ENCODE measurements around the gene DDOST.

Gene DDOST

GRCh38 chr1:20684651-20685050 lies 23.5 kb upstream of the DDOST start:
- H3K4me3 ChIP-seq (ENCODE audit: control insufficient read depth, low read depth, low read length), result no peak overlapping the region

GRCh38 chr1:20684050-20684620 lies 23.0 kb upstream of the DDOST start:
- no peak overlapping the region for H3K4me3 ChIP-seq (ENCODE audit: control insufficient read depth, low read depth, low read length)
- DNase-seq (ENCODE audit: low read depth), result no peak
- no peak for TF ChIP-seq CTCF (conservative IDR thresholded peaks at IDR 0.05; ENCODE audit: control insufficient read depth, insufficient read depth, low read depth, low read length)

More at GRCh38 chr1:20684651-20685050, 23.5 kb upstream of the DDOST start:
- TF ChIP-seq CTCF (conservative IDR thresholded peaks at IDR 0.05; ENCODE audit: control insufficient read depth, insufficient read depth, low read depth, low read length), result no peak
- DNase-seq (ENCODE audit: low read depth), result no peak

DNA sequence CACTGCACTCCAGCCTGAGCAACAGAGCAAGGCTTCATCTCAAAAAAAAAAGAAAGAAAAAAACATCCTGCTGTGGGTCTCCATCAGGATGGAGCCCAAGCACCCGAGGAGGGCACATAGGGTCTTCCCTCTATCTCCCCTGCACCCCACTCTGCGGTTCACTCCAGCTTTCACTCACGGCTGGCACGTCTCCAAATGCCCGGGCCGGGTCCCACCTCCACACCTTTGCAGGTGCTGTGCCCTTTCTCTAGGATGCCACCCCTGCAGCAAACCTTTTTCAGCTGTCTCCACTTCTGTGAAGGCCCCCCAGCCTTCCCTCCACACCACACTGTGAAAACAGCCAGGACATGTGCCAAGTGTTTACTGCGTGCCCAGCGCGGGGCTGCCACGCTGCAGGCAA lies 22.4 kb upstream of the DDOST start:
- no peak for TF ChIP-seq CTCF (conservative IDR thresholded peaks at IDR 0.05; ENCODE audit: control insufficient read depth, insufficient read depth, low read depth, low read length)
- H3K4me3 ChIP-seq (ENCODE audit: control insufficient read depth, low read depth, low read length), result no peak overlapping the region
- no peak for DNase-seq (ENCODE audit: low read depth)

GRCh38 chr1:20682571-20683236 lies 21.5 kb upstream of the DDOST start:
- no peak for DNase-seq (ENCODE audit: low read depth)
- no peak for TF ChIP-seq CTCF (conservative IDR thresholded peaks at IDR 0.05; ENCODE audit: control insufficient read depth, insufficient read depth, low read depth, low read length)
- H3K4me3 ChIP-seq (ENCODE audit: control insufficient read depth, low read depth, low read length), result no peak overlapping the region

GRCh38 chr1:20681999-20682398 lies 20.8 kb upstream of the DDOST start:
- no peak for DNase-seq (ENCODE audit: low read depth)
- TF ChIP-seq CTCF (conservative IDR thresholded peaks at IDR 0.05; ENCODE audit: control insufficient read depth, insufficient read depth, low read depth, low read length), result no peak
- H3K4me3 ChIP-seq (ENCODE audit: control insufficient read depth, low read depth, low read length), result no peak overlapping the region

- no peak overlapping the region for H3K4me3 ChIP-seq (ENCODE audit: control insufficient read depth, low read depth, low read length)
- TF ChIP-seq CTCF (conservative IDR thresholded peaks at IDR 0.05; ENCODE audit: control insufficient read depth, insufficient read depth, low read depth, low read length), result no peak
- no peak for DNase-seq (ENCODE audit: low read depth)
These were observed 19.1 kb upstream of the DDOST start for GRCh38 chr1:20680269-20680668.

Measured in fibroblast of mammary gland (primary cell).